ENCODE results near the gene RASA4.
"Not testable (repeated sequence)": the region's sequence is repeated elsewhere in the genome, so short reads cannot be mapped to it uniquely, and the experiment has no call there.

Gene RASA4

DNA sequence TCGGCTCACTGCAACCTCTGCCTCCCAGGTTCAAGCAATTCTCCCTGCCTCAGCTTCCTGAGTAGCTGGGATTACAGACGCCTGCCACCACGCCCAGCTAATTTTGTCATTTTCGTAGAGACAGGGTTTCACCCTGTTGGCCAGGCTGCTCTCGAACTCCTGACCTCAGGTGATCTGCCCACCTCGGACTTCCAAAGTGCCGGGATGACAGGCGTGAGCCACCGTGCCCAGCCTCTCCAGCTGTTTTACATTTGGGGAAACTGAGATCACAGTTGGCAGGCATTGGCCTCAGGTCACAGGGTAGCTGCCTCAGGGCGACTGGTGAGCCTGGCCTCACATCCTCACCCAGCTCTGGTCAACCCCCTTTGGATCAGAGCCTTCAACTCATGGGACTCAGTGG lies 6.8 kb downstream of the RASA4 start:
- FAIRE-seq; DNase-seq (ENCODE audit: insufficient read length, low spot score): not testable (repeated sequence)

DNA sequence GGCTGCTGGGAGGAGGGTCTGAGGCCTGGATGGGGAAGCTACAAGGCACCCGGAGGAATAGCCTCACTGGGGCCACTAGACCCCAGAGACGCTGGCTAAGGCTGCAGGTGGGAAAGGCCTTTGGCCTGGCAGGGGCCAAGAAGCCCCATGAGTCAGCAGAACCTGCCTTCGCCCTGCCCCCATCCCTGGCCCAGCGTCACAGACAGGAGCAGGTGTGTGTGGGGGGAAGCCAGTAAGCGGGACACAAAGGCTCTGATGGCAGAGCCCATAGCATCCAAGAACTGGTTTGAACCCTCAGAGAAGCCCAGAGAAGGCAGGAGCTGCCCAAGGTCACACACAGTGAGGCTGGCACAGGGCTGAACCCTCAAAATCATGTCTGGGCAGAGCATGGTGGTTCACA lies 9.7 kb downstream of the RASA4 start:
- not testable (repeated sequence) for FAIRE-seq

DNA sequence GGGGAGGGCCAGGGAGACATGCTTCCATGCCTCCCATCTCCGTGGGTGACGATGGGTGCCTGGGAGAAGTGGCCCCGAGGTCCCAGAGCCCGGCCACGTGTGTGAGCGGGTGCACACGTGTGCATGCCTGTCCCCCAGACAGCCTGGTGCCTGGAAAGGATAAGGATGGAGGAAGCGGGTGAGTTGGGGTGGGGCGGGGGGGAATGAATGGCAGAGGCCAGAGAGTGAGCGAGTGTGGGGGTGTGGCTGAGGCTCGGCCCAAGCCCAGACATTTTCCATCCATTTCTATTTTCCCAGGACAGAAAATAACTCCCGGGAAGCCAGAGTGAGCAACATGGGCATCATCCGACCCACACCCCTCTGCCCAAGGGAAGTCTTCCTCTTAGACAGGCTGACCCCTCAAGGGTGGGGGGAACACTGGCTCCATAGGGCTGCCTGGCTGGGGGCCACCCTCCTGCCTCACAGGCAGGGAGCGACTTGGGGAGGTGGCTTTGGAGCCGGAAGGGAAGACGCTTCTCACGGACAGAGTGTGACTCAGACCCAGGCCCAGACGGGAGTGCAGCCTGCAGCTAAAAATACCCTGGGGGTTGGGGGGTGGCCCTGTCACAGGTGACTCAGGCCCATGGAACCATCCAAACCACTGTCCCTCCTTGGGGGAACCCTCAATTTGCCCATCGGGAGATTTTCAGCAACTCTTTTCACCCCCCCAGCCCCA lies 12.0 kb downstream of the RASA4 start:
- FAIRE-seq; DNase-seq (ENCODE audit: insufficient read length, low spot score): not testable (repeated sequence)

More for the DNA sequence above, 9.7 kb downstream of the RASA4 start:
- DNase-seq (ENCODE audit: insufficient read length, low spot score), result not testable (repeated sequence)

DNA sequence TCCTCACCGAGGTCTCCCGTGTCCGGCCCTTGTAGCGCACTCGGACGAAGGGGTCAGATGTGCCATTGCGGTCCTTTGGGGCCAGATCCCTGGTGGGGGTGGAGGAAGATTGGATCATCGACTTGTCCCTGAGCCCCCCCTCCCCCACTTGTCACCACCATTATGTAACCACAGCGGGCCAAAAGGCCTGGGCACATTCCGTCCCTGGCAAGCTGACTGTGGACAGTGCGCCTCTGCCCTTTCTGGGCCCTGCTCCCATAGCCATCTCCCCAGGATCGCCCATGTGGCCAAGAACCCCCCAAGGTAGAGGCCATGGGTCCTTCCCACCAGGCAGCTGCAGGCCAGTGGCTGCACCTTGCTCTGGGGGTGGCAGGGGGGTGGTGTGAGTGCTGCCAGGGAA lies 14.2 kb downstream of the RASA4 start:
- DNase-seq (ENCODE audit: insufficient read length, low spot score); FAIRE-seq: not testable (repeated sequence)

DNA sequence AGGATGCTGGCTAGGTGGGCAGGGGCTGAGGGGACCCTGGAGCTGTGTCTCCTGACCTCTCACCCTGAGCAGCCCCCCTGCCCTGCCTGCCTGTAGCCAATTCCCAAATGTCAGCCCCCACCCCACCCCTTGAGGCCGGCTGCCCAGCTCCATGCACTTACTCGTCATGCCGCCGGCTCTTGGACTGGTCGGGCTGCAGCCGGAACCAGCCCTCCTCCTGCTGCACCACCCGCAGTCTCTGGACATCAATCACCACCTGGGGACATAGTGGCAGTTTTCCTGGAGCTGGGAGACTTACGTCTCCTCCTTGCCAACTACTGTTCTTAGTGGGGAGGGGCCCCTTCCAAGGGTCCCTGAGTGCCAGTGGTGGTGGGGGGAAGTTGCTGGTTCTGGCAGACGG lies 16.9 kb downstream of the RASA4 start:
- DNase-seq (ENCODE audit: insufficient read length, low spot score); FAIRE-seq: not testable (repeated sequence)

DNA sequence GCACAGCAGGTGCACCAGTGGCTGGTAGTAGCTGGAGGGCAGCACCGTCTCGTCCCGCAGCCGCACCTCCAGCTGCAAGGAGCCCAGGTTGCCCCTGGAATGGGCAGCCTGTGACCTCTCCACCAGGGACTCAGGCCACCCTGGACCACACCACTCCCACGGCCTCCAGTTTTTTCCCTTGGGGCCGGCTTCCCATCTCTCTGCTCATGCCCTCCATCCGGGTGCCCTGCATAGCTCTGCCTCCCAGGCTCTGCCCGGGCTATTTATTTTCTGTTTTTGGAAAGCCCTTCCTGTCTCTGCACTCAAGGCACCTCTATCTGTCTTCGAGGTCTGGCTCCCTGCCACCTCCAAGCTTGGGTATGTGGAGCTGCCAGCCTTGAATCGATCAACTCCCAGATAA lies 20.5 kb downstream of the RASA4 start:
- not testable (repeated sequence) for FAIRE-seq; DNase-seq (ENCODE audit: insufficient read length, low spot score)

DNA sequence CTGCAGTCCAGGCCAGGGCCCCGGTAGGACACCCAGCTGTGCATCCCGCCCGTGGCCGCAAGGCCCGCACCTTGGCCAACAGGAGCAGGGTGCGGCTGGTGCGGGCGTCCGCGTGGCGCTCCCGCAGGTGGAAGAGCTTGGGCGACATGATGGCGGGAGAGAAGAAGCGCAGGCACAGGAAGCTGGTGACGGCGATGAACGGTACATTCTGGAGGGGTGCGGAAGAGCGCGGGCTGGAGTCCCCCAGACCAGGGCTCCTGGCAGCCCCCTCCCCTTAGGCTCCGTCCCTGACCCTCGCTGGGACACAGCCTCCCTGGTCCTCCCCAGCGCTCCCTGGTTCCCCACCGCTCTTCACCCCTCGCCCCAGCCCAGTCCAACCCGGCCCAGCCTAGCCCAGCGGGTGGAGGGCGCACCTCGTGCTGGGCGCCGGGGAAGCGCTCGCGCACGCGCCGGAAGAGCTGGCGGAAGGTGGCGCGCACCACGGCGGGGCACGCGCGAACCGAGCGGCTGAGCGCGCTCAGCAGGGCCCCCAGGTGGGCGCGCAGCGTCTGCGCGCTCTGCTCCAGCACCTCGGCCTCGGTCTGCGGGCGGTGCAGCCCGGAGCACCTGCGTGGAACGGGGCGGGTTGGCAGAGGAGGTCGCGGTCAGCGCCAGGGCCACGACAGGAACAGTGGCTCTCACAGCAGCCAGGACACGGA lies 22.8 kb downstream of the RASA4 start:
- not testable (repeated sequence) for FAIRE-seq; DNase-seq (ENCODE audit: insufficient read length, low spot score)

DNA sequence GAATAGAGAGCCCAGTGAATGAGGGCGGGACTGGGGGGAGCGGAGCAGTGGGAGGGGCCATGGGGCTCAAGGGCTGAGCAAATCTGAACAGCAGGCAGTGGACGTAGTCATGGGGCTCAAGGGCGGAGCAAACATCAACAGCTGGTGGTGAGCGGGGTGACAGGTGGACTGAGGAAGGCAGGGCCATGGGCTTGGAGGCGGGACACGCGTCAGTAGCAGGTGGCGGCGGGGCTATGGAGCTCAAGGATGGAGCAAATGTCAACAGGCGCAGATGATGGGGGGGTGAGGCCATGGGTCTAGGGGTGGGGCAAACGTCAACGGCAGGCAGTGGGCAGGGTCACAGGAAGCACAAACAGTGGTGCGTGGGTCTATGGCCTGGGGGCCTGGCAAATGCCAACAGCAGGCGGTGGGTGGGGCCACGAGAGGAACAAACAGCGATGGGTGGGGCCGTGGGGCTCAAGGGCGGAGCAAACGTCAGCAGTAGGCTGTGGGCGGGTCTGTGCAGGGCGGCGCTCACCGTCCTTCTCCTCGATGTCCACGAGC lies 24.0 kb downstream of the RASA4 start:
- not testable (repeated sequence) for FAIRE-seq; DNase-seq (ENCODE audit: insufficient read length, low spot score)

DNA sequence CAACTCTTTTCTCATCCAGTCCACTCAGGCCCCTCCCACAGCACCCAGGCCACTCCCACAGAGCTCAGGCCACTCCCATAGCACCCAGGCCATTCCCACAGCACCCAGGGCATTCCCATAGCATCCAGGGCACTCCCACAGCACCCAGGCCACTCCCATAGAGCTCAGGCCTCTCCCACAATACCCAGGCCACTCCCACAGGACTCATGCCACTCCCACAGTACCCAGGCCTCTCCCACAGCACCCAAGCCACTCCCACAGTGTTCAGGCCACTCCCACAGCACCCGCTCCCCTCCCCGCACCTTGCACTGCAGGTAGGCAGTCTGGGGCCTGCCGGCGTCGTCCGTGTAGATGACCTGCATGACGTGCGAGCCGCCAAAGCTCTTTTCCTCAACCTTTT lies 26.7 kb downstream of the RASA4 start:
- FAIRE-seq; DNase-seq (ENCODE audit: insufficient read length, low spot score): not testable (repeated sequence)

DNA sequence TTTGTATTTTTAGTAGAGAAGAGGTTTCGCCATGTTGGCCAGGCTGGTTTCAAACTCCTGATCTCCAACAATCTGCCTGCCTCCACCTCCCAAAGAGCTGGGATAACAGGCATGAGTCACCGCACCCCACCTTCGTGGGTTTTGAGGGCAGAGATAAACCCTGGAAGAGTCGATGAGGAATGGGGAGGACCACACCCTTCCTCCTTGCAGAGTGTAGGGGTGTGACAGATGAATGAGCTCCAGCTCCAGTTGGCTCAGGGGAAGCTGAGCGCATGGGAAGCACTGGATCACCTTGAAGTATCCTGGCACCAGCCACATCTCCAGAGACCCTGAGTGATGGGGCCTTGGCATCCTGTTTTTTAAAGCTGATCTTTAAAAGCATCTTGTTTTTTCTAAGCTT lies 33.1 kb downstream of the RASA4 start:
- DNase-seq (ENCODE audit: insufficient read length, low spot score); FAIRE-seq: not testable (repeated sequence)

DNA sequence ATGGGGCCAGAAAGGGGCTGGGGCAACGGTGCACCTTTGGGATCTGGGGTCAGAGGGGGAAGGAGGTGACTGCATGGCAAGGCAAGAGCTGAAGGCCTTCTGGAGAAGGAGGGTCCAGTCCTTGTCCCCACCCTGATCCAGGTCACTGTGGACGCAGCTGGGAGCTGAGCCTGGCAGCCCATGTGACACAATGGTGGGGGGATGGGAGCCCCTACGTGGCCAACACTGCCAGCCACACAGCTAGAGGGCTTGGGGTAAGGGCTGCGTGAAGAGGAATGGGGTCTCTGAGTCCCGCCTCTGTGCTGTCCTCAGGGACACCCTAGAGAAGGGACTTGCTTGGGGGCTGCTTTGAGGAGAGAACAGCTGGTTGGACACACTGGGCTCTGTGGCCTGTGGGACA lies 34.8 kb downstream of the RASA4 start:
- not testable (repeated sequence) for FAIRE-seq; DNase-seq (ENCODE audit: insufficient read length, low spot score)

DNA sequence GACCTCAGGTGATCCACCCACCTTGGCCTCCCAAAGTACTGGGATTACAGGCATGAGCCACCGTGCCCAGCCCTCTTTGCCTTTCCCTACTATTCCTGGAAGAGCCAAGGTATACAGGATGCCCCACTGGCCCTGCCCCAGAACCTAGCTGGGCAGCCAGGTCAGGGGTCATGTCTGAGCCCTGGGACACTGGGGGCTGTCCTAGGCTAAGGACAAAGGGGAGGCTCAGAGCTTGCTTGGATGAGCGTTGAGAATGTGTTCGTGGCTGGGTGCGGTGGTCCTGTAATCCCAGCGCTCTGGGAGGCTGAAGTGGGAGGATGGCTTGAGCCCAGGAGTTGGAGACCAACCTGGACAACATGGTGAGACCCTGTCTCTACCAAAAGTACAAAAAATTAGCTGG lies 38.1 kb downstream of the RASA4 start:
- not testable (repeated sequence) for DNase-seq (ENCODE audit: insufficient read length, low spot score); FAIRE-seq

DNA sequence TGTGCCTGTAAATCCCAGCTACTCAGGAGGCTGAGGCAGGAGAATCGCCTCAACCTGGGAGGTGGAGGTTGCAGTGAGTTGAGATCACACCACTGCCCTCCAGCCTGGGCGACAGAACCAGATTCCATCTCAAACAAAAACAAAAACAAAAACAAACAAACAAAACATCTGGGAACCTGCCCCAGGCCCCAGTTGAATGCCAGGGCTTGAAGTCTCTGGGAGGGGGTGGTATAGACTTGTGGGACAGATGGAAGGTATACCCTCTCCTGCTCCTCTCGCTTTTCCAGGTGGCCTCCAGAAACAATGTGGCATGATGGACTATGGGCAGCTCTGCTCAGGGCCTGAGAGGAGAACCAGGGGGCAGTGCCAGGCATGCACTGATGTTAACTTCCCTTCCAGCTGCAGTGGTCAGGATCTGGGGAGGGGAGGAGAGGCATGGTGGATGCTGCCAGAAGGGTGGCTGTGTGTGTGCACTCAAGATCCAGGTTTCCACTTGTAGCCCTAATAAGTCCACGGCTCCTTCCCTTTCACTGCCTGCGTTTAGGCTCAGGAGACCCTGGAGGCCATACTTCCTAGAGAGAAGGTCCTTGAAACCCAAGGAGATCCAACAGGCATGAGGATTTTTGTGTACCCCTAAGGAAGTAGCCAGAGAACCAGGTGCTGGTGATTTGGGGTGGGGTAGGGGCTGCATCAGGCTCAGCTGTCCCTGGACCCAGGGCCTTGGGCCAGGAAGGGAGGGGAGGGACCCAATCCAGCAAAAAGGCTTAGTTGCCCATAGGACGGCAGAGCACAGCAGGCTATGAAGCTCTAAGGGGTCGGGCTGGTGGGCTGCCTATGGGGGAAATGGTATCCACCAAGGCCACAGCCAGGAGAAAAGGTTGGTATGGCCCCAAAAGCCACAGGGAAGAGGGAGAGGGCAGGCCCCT lies 39.0 kb downstream of the RASA4 start:
- not testable (repeated sequence) for FAIRE-seq; DNase-seq (ENCODE audit: insufficient read length, low spot score)

DNA sequence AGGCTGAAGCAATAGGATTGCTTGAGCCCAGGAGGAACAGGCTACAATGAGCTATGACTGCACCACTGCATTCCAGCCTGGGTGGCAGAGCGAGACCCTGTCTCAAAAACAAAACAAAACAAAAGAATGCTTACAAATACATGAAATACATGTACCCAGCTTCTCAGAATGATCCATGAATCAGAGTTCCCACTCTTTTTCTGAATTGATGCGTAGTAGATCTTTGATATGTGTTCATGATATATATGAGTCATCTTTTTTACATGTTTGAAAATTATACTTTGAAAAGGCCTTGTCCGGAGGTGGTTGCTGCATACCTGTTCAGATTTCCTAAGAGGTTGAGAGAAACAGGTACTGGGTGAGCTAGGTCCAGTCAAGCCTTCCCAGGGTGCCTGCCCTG lies 40.2 kb downstream of the RASA4 start:
- not testable (repeated sequence) for FAIRE-seq; DNase-seq (ENCODE audit: insufficient read length, low spot score)

DNA sequence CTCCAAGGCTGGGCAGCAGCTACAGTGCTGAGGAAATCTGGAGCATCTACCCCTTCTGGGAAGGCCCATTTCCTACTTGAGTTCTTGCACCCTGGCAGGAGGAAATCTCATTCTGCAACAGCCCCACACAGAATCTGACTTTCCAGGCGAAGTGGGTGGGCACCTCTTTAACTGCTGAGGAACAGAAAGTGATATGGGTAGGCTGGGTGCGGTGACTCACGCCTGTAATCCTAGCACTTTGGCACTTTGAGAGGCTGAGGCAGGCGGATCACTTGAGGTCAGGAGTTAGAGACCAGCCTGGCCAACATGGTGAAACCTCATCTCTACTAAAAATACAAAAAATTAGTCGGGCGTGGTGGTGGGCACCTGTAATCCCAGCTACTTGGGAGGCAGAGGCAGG lies 41.9 kb downstream of the RASA4 start:
- not testable (repeated sequence) for FAIRE-seq; DNase-seq (ENCODE audit: insufficient read length, low spot score)

DNA sequence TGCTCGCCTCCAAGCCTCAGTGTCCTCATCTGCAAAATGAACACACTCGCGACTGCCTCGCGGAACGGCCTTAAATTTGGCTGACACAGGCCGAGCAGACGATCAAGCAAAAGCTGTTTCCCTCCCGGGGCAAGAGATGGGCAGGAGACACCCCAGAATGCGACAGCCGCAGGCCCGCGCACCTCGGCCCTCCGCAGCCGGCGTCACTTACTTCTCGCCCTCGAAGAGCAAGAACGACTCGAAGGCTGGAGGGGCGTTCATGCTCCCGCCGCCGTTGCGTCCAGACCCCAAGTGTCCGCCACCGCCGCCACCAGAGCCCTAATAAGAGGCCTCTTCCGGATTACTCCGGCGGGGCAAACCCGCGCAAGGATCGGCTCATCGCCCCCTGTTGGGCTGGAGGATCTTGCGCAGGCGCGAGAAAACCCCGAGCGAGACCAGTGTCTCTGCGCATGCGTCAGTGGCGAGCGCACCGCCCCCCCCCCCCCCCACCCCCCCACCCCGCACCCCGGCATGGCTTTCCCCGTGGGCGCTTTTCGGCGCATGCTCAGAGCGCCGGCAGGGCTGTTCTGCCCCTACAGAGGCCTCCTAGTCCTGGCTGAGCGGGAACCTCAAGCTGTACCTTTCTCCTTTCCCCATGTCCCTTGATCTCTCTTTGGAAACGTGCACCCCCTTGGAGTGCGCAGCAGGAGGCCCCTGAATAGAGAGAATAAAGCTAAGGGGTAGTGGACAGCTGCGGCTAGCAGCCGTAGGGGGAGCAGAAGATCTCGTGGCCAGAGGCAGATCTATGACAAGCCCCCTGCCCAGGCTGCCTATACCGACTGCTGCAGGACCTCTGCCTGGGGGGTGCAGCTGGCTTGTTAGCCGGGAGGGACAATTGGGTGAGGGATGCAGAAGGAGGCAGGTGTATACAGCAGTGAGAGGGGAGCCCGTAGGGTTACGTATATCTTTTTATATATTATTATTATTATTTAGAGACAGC lies 44.0 kb downstream of the RASA4 start, which contains the start of gene POLR2J3:
Gene POLR2J3 (minus strand): TSS at position 323 of the 979 bp plus-strand sequence. CDS start 62 bp downstream, at position 261.
- FAIRE-seq, result peak; percentile 66
- not testable (repeated sequence) for DNase-seq (ENCODE audit: insufficient read length, low spot score)

DNA sequence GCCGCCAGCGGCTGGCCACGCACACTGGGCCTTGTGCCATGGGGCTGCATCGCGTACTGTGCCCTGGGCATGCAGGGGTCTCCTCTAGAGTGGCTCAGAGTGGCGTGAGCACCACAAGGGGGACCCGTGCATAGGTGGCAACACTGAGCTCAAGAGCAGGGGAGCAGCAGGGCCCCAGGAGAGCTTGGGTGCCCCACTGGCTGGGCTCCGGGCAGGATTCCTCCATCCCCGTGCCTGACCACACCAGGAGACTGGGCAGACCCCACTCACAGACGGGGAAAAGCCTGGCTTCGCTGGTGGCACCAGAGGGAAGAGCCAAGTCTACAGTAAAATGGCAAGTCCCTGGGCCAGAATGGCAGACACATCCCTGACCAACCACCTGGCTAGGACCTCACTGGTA lies 47.9 kb downstream of the RASA4 start:
- FAIRE-seq; DNase-seq (ENCODE audit: insufficient read length, low spot score): not testable (repeated sequence)

DNA sequence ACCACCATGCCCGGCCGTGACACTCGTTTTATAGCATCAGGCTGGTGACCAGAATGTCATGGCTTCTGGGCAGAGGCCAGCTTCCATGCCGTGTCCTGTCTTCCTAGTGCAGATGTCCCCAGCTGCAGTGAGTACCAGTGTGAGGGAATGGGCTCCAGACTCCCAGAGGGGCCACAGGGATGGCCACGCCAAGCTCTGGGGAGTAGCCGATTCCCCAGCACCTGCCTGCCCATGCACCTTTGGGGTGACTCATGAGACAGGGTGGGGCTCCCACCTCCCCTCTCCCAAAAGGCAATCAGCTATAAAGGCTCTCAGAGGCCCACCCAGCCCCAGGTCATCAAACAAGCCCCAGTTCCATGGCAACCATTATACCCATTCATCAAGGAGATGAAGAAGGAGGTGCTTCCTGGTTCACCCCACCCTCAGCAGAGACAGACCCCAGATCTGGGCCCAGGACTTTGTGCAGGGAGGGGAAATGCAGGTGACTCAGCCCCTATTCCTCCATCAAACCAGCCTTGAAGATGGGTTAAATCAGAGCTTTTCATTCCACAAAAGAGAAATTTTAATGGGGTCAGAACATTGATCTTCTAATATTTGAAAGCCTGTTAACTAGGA lies 65.6 kb downstream of the RASA4 start, which contains the start of gene SPDYE2:
Gene SPDYE2 (plus strand): TSS at position 419 of the 615 bp plus-strand sequence. CDS start 2,030 bp downstream, outside the sequence.
- FAIRE-seq; DNase-seq (ENCODE audit: insufficient read length, low spot score): not testable (repeated sequence)
